Medulla oblongata (tissue), 1 donor: ENCODE data around the gene SNF8.
A peak's percentile ranks its signal among the peaks of the same experiment; 100 is the strongest.
"Not testable (repeated sequence)": the region's sequence is repeated elsewhere in the genome, so short reads cannot be mapped to it uniquely, and the experiment has no call there.

Experiments used
- DNase-seq: peaks from one replicate; pipeline ENCODE4 v3.0.0-alpha.2; 2015; ENCODE audit errors: extremely low spot score

Gene SNF8, protein sequence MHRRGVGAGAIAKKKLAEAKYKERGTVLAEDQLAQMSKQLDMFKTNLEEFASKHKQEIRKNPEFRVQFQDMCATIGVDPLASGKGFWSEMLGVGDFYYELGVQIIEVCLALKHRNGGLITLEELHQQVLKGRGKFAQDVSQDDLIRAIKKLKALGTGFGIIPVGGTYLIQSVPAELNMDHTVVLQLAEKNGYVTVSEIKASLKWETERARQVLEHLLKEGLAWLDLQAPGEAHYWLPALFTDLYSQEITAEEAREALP

DNA sequence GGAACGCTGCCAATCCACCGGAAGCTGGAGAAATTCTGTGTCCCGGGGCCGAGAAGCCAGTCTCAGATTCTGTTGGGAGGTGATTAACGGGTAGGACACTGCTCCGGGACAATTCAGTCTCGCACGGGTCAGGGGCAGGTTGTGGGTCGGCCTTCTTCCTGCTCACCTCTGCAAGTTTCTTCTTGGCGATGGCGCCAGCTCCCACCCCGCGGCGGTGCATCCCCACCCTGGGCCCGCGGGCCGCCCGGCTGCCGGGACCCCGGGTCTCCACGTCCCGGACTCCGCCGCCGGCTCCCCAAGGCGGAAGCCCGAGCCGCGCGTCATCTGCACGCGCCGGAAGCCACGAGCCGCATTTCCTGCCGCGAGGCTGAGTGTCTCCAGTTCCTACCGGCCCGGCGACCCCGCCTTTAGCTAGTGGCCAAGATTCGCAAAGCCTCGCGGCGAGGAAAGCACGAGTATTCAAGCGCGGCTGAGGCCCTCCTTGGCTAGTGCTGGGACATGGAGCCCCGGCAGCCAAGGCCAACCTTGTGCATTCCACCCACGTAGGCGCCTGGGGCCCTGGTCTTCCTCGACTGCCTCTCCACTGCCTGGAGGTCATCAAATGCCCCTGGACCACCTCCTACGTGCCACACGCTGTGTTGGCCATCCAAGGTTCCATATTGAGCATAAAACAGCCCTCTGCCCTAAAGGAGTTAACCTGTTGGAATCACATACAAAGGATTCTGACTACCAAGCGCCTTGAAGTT, at the start of gene SNF8:
Gene SNF8, minus strand, starts transcription at position 328 of the 746 bp plus-strand sequence. Its CDS starts 108 bp downstream, at position 220.
- DNase-seq: peak; percentile 92

DNA sequence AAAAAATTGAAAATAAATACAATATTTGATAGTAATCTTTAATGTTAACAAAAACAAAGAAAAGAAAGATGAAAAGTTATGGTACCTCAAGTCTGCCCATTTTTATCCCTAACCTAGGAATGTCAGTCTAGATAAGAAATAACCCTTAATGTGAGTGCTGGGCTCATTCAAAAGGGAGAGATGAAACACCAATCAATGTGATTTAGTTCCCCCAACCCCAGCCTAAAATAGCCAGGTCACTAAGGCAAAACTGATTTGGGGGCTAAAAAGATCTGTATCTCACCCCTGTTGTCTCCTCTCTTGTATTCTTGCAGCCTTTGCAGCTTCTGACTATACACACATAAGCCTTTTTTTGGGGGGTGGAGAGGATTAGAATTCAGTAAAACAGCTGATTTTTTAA, 49.3 kb upstream of the SNF8 start:
- DNase-seq: no peak

DNA sequence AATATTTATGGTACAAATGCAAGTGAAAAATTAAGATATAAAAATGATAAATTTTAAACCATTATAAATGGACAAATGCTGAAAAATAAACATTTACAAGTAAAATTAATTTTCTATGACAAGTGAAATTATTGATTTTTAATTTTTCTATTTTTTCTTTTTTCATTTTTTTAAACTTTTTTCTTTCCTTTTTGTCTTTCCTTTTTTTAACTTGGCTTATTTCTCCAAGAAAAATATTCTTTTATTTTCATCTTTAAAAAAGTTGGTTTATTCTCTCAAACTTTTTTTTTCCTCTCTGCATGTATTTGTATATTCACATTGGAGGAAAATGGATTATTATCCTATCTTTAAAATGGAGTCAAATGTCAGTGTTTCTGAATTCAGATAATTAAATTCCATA, 48.7 kb upstream of the SNF8 start:
- DNase-seq: no peak

DNA sequence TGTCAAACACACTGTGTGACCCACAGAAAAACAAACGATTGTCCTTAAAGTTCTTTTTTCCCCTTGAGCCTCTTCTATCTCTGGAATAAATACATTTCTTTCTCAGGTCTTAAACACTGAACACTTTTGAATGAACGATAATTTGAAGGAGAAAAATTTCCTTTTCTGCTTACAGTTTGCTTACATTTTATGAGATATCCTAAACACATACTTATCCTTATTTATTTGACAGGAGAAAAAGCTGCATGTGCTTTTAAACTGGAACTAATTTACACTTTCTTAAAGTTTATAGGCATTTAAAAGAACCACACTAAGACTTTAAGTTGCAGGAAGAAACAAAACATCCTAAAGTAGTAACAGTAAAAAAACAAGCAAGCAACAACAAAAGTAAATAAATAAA, 47.8 kb upstream of the SNF8 start:
- no peak for DNase-seq

DNA sequence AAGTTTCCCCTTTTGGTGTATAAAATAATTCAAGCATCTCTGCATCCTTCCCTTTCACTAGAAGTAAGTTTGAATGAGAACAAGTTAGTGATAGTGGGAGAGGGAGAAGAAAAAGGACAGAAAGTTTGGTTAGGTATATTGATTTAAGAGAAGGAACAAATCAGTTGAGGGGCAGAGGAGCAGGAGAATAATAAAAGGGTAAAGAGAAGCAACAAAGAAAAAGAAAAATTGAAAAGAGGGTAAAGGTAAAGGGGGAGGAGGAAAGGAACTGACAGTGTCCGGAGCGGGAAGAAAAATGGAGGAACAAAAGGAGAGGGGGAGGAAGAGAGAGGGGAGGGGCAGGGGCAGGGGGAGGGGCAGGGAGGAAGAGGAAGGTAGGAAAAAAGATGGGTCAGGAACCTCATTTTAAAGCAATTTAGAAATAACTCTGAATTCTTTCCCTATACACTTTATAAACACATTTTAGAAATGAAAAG, 46.3 kb upstream of the SNF8 start:
- DNase-seq: no peak

DNA sequence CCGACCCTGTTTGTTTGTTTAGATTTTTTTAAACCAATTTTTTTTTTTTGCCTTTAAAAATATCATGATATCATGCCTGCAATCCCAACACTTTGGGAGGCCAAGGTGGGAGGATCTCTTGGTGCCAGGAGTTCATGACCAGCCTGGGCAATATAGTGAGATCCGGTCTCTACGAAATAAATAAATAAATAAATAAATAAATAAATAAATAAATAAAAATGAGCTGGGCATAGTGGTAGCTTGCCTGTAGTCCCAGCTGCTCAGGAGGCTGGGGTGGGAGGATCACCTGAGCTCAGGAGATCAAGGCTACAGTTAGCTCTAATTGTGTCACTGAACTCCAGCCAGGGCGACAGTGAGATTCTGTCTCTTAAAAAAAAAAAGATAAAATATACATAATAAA, 44.5 kb upstream of the SNF8 start:
- DNase-seq: no peak

DNA sequence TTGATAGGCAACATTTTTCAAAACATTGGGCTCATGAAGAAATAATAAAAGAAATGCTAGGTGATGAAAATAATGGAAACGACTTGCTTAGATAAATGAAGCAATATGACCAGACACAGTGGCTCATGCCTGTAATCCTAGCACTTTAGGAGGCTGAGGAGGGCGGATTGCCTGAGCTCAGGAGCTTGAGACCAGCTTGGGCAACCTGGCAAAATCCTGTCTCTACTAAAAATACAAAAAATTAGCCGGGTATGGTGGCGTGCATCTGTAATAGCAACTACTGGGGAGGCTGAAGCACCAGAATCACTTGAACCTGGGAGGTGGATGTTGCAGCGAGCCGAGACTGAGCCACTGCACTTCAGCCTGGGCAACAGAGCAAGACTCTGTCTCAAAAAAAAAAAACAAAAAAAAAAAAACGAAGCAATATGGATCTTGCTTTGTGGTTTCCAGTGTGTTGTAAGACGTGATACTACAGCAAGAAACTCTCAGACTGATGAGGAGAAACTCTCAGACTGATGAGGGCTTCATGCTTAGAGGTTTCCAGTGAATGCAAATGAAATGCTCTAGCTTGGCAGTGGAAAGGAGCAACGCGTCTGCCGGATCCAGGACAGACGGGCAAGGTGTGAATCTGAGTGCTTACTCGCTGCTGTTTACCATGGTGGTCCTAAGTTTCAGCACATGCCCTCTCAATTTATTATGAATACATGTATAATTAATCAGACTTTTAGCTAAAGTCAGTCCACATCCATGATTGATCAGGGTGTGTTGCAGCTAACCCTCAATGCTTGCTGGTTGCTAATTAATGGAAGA, 41.0 kb upstream of the SNF8 start:
- DNase-seq: no peak

DNA sequence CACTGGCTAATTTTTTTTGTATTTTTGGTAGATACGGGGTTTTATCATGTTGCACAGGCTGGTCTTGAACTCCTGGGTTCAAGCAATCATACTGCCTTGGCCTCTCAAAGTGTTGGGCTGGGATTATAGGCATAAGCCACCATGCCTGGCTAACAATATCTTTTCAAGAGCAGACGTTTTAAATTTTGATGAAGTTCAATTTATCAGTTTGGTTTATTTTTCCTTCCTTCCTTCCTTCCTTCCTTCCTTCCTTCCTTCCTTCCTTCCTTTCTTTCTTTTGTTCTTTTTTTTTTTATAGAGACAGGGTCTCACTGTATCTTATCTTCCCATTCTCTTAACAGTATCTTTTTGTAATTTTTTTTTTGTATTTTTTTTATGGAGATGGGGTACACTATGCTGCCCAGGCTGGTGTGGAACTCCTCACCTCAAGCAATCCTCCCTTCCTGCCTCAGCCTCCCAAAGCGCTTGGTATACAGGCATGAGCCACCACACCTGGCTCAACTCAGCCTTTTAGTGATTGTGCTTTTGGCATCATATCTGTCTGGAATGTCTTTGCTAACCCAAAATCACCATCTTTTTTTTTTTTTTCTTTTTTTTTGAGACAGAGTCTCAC, 37.4 kb upstream of the SNF8 start:
- DNase-seq: no peak

DNA sequence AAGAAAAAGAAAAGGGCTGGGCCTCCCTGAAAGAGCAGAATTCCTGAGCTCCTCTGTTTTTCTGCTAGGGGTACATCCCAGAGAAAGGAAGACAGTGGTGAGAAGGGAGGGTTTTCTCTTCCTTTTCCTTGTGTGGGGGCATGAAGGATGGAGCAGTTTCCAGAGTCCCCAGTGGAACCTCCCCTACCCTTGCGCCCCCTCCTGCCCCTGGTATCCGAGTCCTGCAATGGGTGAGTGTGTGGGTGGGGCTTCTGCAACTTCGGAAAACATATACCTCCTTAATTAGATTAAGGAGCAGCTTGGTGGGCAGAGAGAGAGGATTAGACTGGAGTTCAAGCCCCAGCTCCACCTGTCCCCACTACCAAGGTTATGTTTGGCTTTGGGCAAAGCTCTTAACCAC, 29.2 kb upstream of the SNF8 start:
- no peak for DNase-seq

DNA sequence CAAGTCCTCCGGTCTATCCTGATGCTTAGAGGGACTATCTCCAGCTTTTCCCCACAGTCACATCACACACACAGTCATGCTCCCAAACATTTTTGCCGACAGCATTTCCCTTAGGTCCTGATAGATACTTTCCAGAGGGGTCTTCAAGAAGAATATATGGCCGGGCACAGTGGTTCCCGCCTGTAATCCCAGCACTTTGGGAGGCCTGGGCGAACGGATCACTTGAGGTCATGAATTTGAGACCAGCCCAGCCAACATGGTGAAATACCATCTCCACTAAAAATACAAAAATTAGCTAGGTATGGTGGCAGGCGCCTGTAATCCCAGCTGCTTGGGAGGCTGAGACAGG, 28.1 kb upstream of the SNF8 start:
- DNase-seq: no peak

DNA sequence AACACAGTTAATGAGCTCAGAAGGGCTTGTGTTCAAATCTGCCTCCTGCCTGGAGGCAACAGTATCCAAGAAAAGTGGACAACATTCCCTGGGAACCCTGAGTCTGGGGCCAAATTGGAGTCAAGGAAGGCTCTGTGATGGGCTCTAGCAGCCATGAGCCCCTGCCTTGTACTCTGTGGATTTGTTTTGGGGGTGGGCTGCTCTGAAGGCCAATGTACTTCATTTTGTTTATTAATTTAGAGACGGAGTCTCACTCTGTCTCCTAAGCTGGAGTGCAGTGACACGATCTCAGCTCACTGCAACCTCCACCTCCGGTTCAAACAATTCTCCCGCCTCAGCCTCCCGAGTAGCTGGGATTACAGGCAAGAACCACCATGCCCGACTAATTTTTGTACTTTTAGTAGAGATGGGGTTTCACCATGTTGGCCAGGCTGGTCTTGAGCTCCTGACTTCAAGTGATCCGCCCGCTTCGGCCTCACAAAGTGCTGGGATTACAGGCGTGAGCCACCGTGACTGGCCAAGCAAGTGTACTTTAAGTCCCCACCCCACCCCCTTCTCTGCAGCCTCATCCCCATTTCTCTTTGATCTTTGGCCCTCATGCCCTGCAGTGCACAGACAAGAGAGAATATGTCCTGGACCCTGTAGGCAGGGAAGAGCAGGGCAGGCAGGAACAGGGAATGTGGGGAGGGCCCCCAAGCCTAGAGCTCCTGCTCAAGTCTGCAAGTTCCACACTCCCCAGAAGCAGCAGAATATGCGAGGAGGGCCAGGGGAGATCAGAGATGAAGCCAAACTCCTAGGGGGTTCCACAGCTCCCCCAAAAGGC, 26.4 kb upstream of the SNF8 start:
- no peak for DNase-seq

DNA sequence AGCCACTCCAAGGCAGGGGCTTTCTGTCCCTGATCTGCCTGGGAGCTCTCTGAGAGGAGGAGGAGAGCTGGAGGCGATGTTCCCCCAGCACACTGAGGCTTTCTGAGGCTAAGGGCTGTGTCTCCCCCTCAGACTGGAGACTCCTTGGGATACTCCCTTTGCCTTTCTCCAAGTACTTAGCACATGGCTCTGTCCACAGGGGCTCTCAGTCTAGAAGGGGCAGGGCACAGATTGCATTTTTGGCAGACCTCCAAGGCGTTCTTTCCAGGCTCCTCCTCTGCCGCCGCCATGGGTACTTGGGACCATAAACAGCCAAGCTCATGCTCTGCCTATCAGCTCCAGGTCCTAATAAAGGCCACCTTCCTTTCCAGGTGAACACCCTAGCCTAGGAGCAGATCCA, 25.6 kb upstream of the SNF8 start:
- DNase-seq: no peak

DNA sequence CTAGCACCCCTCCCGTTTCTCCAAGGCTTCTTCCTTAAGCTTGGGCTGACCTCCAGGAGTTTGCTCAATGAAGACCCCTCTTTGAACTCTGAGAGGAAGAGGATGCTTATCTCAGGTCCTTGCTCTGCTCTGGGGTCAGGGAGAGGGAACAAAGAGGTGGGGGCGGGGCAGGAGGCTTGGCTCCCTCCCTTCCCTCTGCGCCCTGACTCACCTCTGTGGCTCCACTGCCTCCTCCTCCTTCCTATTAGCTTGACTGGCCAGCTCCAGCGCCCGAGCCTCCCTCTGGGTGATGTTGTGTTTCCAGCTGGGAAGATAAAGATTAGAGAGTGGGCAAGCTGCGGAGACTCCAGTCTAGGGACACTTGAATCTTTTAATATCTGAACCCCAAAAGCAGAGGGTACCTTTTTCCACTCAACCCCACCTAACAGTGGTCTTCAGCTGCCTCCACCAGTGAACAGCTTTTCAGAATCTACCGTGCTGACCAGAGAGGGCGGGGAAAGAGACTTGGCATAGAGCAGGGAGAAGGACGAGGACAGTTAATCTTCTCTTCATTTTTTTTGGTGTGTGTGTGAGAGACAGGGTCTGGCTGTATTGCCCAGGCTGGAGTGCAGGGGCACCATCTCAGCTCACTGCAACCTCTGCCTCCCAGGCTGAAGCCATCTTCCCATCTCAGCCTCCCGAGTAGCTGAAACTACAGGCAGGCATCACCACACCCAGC, 17.0 kb upstream of the SNF8 start:
- DNase-seq: no peak

DNA sequence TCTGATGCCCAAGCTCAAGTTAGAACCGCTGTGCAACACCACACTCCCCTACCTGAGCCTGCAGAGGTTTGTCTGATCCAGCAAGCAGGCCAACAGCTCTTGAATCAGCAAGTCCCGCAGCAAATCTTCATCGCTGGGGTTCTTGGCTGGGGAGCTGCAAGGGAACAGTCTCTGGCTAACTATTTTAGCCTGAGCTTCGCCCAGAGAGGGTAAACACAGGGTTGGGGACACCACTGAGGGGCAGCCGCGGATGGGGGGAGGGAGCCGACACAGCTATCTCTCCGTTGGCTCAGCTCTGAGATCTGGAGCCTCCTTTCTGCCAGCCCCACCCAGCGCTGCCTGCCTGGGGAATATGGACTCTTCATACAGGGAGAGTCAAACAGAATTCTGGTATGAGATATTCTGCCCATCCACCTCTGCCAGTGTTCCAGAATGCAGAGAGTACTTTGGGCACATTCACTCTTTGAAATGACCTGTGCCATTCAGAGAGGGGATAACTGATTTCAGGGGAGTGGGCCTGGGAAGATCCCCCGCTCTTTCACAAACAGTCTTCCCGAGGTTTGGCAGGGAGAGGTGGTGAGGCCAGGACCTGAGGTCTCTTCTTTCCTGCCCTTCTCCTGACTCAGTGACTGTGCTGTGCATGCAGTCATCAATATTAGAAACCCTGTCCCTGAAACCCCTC, 16.3 kb upstream of the SNF8 start:
- DNase-seq: no peak

DNA sequence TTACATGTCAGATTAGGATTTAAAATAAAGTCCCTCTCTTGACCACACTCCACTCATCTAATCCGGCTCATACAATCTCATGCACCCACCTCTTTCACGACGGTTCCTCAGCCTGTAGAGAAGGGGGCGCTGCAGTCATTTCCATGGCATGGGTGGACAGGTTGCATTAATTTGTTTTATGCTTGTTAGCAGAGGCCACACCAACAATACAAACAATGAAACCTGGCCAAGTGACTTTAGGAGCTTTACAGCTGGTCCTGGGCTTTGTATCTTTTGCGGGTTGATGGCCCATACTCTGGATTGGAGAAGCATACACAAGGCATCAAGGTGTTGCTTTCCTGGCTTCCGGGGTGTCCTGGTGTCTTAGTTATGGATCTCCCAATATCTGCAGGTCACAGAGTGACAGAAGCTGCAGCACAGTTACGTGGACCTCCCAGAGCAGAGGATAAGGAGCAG, 9.7 kb upstream of the SNF8 start:
- DNase-seq: no peak

DNA sequence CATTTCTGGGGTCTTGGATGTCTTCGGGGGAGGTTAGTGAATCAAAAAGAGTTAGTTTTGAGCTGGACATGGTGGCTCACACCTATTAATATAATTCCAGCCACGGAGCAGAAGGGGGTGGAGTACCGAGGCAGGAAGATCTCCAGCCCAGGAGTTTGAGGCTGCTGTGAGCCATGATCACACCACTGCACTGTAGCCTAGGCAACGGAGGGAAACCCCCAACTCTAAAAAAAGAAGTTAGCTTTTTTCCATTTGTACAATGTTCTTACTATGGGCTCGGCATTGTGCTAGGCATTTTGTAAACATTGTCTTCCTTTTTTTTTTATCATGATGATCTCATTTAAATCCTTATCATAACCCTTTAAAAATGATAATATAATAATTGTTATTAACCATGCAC, 8.3 kb upstream of the SNF8 start:
- DNase-seq: no peak

DNA sequence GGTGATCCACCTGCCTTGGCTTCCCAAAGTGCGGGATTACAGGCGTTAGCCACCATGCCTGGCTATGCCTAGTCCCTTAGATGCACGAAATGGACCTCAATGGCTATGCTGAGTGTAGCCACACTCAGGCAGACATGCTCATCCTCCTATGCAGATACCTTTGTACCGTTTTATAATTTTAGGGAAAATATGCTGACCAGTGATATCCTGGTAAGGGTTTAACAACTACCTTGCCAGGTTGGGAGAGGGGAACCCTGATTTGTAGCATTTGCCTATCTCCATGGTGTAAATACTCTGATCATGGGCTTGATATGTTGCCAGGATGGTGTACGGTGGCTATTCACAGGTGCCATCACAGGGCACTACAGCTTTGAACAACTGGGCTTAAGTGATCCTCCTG, 6.9 kb upstream of the SNF8 start:
- DNase-seq: no peak

DNA sequence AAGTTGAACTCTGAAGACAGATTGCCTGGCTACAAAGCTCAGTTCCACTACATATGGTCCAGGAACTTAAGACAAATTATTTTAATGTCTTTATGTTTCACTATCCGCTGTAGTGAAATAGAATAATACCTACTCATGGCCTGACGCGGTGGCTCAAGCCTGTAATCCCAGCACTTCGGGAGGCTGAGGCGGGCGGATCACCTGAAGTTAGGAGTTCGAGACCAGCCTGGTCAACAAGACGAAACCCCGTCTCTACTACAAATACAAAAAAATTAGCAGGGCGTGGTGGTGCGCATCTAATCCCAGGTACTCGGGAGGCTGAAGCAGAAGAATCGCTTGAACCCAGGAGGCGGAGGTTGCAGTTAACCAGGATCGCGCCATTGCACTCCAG, 614 bp upstream of the SNF8 start:
- not testable (repeated sequence) for DNase-seq

DNA sequence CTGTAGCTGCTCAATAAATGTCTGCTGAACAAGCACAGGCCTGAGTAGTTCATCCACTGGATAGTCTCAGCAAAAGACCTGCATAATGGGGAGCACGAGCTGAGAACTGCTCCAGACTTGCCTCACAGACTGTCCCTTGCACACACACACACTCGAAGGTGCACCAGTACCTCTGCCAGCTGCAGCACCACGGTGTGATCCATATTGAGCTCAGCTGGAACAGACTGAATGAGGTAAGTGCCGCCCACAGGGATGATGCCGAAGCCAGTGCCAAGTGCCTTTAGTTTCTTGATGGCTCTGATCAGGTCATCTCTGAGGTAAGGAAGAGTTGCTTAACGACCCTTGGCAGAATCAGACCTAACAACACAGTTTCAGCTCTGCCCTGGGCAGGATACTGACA, 11.6 kb downstream of the SNF8 start:
- DNase-seq: no peak

DNA sequence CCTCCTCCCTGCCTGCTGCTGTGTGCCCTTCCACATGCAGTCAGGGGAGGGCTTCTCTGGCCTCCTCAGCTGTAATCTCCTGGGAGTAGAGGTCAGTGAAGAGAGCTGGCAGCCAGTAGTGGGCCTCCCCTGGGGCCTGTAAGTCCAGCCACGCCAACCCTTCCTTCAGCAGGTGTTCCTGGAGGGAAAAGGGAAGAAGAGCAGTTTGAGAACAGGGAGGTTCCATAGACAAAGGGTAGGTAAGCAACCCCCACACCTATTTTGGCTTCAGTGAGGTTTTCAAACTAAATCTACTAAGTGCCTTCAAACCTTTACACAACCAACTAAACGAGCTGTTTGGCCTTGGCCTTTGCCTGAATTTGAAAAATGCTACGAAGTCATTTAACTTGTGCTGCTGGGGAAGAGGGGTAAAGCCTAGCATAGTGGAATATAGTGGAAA, 14.2 kb downstream of the SNF8 start:
- no peak for DNase-seq
